HepG2 (cell line): Measurements from ENCODE around the gene ALG9. TPM values are rescaled to one million over a fixed set of nuclear protein-coding genes. Genes with fewer than 3 reads are reported as not detected.

Experiments
- ATAC-seq: fragments of 200-7000 bp; cut with Tn5 transposase; 3 replicates; pipeline ENCODE4 v1.9.1; 2020; ENCODE audit warnings: mild to moderate bottlenecking, moderate library complexity
- BruUV-seq: library from RNA; stranded (reverse); fragments of 400-500 nt; replicated peaks from 2 replicates; lab custom pipeline; 2021; lab: Mats Ljungman, UMichigan
- CTCF ChIA-PET: fragments of 300-600 bp; formaldehyde crosslinking; extraction: SDS; loops from one replicate; lab custom pipeline; 2021; ENCODE audit warnings: low total read pairs, inconsistent platforms, low intra/inter-chr PET ratio; lab: Yijun Ruan, JAX
- POLR2A ChIA-PET: fragments of 350-600 bp; sonication (Branson Sonifier 250); formaldehyde crosslinking; loops from one replicate; lab custom pipeline; 2020; ENCODE audit warnings: antibody characterized with exemption, inconsistent platforms; lab: Yijun Ruan, JAX
- DNase-seq: peaks from one replicate; pipeline ENCODE4 v3.0.0-alpha.2; 2015; ENCODE audit warnings: low spot score
- FAIRE-seq: peaks from 3 replicates; lab custom pipeline; 2011; peaks lifted over from hg19 to GRCh38; lab: Jason Lieb, UNC
- H2AFZ ChIP-seq: one replicate; pipeline ENCODE4 v1.6.1; 2011; ENCODE audit warnings: low read length, inconsistent platforms
- H3K27ac ChIP-seq: fragments of 300-600 bp; 3 replicates; pipeline ENCODE4 v1.8.0; 2011; ENCODE audit warnings: mixed run types, mild to moderate bottlenecking, mixed read lengths, low read length, inconsistent platforms; ENCODE audit not compliant: insufficient read depth; ENCODE audit errors: extremely low read length
- H3K27me3 ChIP-seq, 2 experiments: fragments of 200-600 bp in 1 of 2; 2 replicates in 1 of 2; 3 replicates in 1 of 2; pipeline versions ENCODE4 v1.6.0 to v1.8.0; 2011; ENCODE audit warnings: low read length in 2 of 2, mild to moderate bottlenecking in 2 of 2, moderate library complexity in 2 of 2, inconsistent platforms in 1 of 2; ENCODE audit not compliant: insufficient read depth in 2 of 2, control insufficient read depth in 1 of 2
- H3K36me3 ChIP-seq, 2 experiments: fragments of 200-600 bp in 1 of 2; replicated peaks in 1 of 2; 2 replicates in 1 of 2; 3 replicates in 1 of 2; pipeline versions ENCODE4 v1.5.1 to v1.8.0; 2011; ENCODE audit warnings: low read length in 2 of 2, inconsistent platforms in 1 of 2; ENCODE audit not compliant: insufficient read depth in 2 of 2, control insufficient read depth in 1 of 2
- H3K4me1 ChIP-seq: 2 replicates; pipeline ENCODE4 v1.5.1; 2012; ENCODE audit warnings: low read length, inconsistent platforms; ENCODE audit not compliant: insufficient read depth
- H3K4me2 ChIP-seq: 2 replicates; pipeline ENCODE4 v1.6.0; 2011; ENCODE audit warnings: low read depth, low read length, inconsistent platforms
- H3K4me3 ChIP-seq, 3 experiments: fragments of 200-600 bp in 1 of 3; sonication (generic), shearing (Covaris generic) in 1 of 3; replicated peaks in 1 of 3; 2 replicates each; pipeline ENCODE4 v1.5.1; 2011 to 2016; ENCODE audit warnings: low read length in 3 of 3, inconsistent platforms in 2 of 3, low read depth in 2 of 3, mild to moderate bottlenecking in 2 of 3, control low read depth in 1 of 3, mixed read lengths in 1 of 3; ENCODE audit not compliant: insufficient read depth in 1 of 3
- H3K79me2 ChIP-seq: one replicate; pipeline ENCODE4 v1.6.1; 2011; ENCODE audit warnings: low read length, inconsistent platforms; ENCODE audit not compliant: insufficient read depth
- H3K9ac ChIP-seq: 2 replicates; pipeline ENCODE4 v1.6.0; 2011; ENCODE audit warnings: mild to moderate bottlenecking, low read depth, low read length, inconsistent platforms; ENCODE audit not compliant: insufficient read depth
- H3K9me3 ChIP-seq: 2 replicates; pipeline ENCODE4 v1.5.1; 2012; ENCODE audit warnings: mild to moderate bottlenecking, low read length
- H4K20me1 ChIP-seq: 2 replicates; pipeline ENCODE4 v1.6.0; 2011; ENCODE audit warnings: inconsistent platforms, mild to moderate bottlenecking, low read length, moderate library complexity; ENCODE audit not compliant: insufficient read depth
- GATA4 ChIP-seq: sonication (generic); IDR thresholded peaks from 2 replicates; pipeline ENCODE4 v1.6.1; 2016; ENCODE audit warnings: antibody characterized with exemption, low read depth, borderline replicate concordance
- KDM4B ChIP-seq: sonication (generic); formaldehyde crosslinking; IDR thresholded peaks from 2 replicates; pipeline ENCODE4 v1.4.0; 2020; ENCODE audit warnings: missing genetic modification reagents
- KLF6 ChIP-seq: IDR thresholded peaks from 2 replicates; pipeline ENCODE4 v1.8.0; 2016; ENCODE audit warnings: missing biosample characterization, missing genetic modification reagents
- MZF1 ChIP-seq: sonication (generic); formaldehyde crosslinking; IDR thresholded peaks from 2 replicates; pipeline ENCODE4 v1.8.1; 2023; ENCODE audit warnings: mild to moderate bottlenecking, missing genetic modification reagents, borderline replicate concordance
- TBP ChIP-seq: sonication (generic); formaldehyde crosslinking; IDR thresholded peaks from 2 replicates; pipeline ENCODE4 v1.5.0; 2020; ENCODE audit warnings: missing genetic modification reagents
- TCF7 ChIP-seq: sonication (generic); IDR thresholded peaks from 2 replicates; pipeline ENCODE4 v1.6.1; 2016; ENCODE audit warnings: antibody characterized with exemption, low read depth
- TP53 ChIP-seq: sonication (generic); formaldehyde crosslinking; conservative IDR thresholded peaks from 2 replicates; pipeline ENCODE4 v1.4.0; 2020; ENCODE audit warnings: missing genetic modification reagents
- ZKSCAN8 ChIP-seq: IDR thresholded peaks from 2 replicates; pipeline ENCODE4 v1.6.1; 2016; ENCODE audit warnings: borderline replicate concordance, missing genetic modification reagents, missing compliant biosample characterization
- ZNF619 ChIP-seq: sonication (generic); formaldehyde crosslinking; IDR thresholded peaks from 2 replicates; pipeline ENCODE4 v1.4.0; 2020; ENCODE audit warnings: mild to moderate bottlenecking, missing genetic modification reagents
- ZUFSP ChIP-seq: sonication (generic); formaldehyde crosslinking; IDR thresholded peaks from 2 replicates; pipeline ENCODE4 v1.9.0; 2021; ENCODE audit warnings: missing genetic modification reagents, mild to moderate bottlenecking, borderline replicate concordance
- in situ Hi-C: cut with HindIII; loops from 2 replicates; pipeline ENCODE4 v1.10.0; 2017; ENCODE audit warnings: low pct_unique_long_range_greater_than_20kb; ENCODE audit not compliant: extremely low pct_ligation_motif_present
- intact Hi-C: fragments of 100-400 bp; cut with micrococcal nuclease; formaldehyde crosslinking; loops from one replicate; pipeline ENCODE4 v1.10.0; 2022; ENCODE audit not compliant: unreplicated experiment
- polyA plus RNA-seq, 8 experiments: library from polyadenylated mRNA; depleted of rRNA in 3 of 8; stranded (reverse) in 7 of 8; unstranded in 1 of 8; fragments of >200 nt; fragmentation: Illumina TruSeq in 4 of 8; extraction: Trizol in 4 of 8; gene quantifications; 2 replicates each; pipeline versions ENCODE4 v1.2.1 to v1.2.3, GENCODE V29; 2011 to 2016; ENCODE audit warnings: low read depth in 4 of 8, missing spikeins in 1 of 8, mixed read lengths in 1 of 8; ENCODE audit not compliant: insufficient read depth in 1 of 8
- total RNA-seq, 5 experiments: library from RNA; depleted of rRNA; stranded (reverse); fragments of >200 nt; fragmentation: Illumina TruSeq; extraction: Trizol; gene quantifications; 2 replicates each; pipeline ENCODE4 v1.2.3, GENCODE V29; 2016; ENCODE audit warnings: low read depth in 1 of 5
- TF ChIP-seq, protein P1 (sequence below), 2 experiments: sonication (generic) in 1 of 2; formaldehyde crosslinking in 1 of 2; IDR thresholded peaks; 2 replicates each; pipeline versions ENCODE4 v1.6.1 to v1.9.0; 2014 to 2022; ENCODE audit warnings: antibody characterized with exemption in 1 of 2, borderline replicate concordance in 1 of 2, inconsistent platforms in 1 of 2, low read depth in 1 of 2, missing genetic modification reagents in 1 of 2

ALG9 gene
- total and polyA plus RNA-seq, 2 of the 13 experiments (the other 11 are each of a cell fraction or from before 2014, with no cell fraction given), result 39.4 to 40.6 TPM

GRCh38 chr11:111749646-111750045 lies 121.7 kb downstream of the ALG9 start:
- BruUV-seq, result no TSS peak
- H3K9ac ChIP-seq, result no peak overlapping the region
- FAIRE-seq (no peak), ATAC-seq (no peak), DNase-seq (no peak)
- H3K9me3 ChIP-seq, result no peaks in the 10 kb centered on the region
- TF ChIP-seq, protein P1, sequence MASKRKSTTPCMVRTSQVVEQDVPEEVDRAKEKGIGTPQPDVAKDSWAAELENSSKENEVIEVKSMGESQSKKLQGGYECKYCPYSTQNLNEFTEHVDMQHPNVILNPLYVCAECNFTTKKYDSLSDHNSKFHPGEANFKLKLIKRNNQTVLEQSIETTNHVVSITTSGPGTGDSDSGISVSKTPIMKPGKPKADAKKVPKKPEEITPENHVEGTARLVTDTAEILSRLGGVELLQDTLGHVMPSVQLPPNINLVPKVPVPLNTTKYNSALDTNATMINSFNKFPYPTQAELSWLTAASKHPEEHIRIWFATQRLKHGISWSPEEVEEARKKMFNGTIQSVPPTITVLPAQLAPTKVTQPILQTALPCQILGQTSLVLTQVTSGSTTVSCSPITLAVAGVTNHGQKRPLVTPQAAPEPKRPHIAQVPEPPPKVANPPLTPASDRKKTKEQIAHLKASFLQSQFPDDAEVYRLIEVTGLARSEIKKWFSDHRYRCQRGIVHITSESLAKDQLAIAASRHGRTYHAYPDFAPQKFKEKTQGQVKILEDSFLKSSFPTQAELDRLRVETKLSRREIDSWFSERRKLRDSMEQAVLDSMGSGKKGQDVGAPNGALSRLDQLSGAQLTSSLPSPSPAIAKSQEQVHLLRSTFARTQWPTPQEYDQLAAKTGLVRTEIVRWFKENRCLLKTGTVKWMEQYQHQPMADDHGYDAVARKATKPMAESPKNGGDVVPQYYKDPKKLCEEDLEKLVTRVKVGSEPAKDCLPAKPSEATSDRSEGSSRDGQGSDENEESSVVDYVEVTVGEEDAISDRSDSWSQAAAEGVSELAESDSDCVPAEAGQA (IDR thresholded peaks at IDR 0.05; ENCODE audit: low read depth), result no peak
- TF ChIP-seq, protein P1 (CRISPR knock-in tag; IDR thresholded peaks at IDR 0.05; ENCODE audit: borderline replicate concordance), result no peak
- no peak for TF ChIP-seq KDM4B (CRISPR knock-in tag)
- TF ChIP-seq MZF1, result no peak
- no peak for TF ChIP-seq ZNF619 (CRISPR knock-in tag)
- no peak for TF ChIP-seq TBP
- TF ChIP-seq TP53 (CRISPR knock-in tag), result no peak
- TF ChIP-seq ZKSCAN8, result no peak
- TF ChIP-seq ZUFSP (CRISPR knock-in tag), result no peak
- no peak for TF ChIP-seq TCF7
- TF ChIP-seq KLF6 (CRISPR knock-in tag), result no peak
- no peak for TF ChIP-seq GATA4
- no peaks in the 10 kb centered on the region for H3K27me3 ChIP-seq
- in situ Hi-C loops, result no loop called here
- H3K27ac ChIP-seq, result no peak overlapping the region
- intact Hi-C loops, result no loop called here
- ChIA-PET CTCF (no interaction called here), POLR2A (no interaction called here)
- H3K79me2 ChIP-seq, result no peaks in the 10 kb centered on the region
- H2AFZ ChIP-seq, result no peak overlapping the region
- no peaks in the 10 kb centered on the region for H3K4me1 ChIP-seq
- H3K4me3 ChIP-seq, result no peak overlapping the region
- H3K4me2 ChIP-seq, result no peak overlapping the region
- no peaks in the 10 kb centered on the region for H4K20me1 ChIP-seq
- H3K36me3 ChIP-seq, result peaks cover 14 to 79% of the 10 kb centered on the region in 2 experiments
